Panc1 (cell line): ENCODE data around the gene TCF3. TPM values are rescaled to one million over a fixed set of nuclear protein-coding genes. Genes with fewer than 3 reads are reported as not detected.

Experiments used
- ATAC-seq: fragments of 200-7000 bp; cut with Tn5 transposase; 2 replicates; pipeline ENCODE4 v1.9.1; 2020; ENCODE audit warnings: mild to moderate bottlenecking, moderate library complexity
- BruUV-seq: library from RNA; stranded (reverse); fragments of 400-500 nt; replicated peaks from 2 replicates; lab custom pipeline; 2021; lab: Mats Ljungman, UMichigan
- CTCF ChIA-PET: fragments of 300-600 bp; sonication (Branson Sonifier 250); formaldehyde crosslinking; loops from one replicate; lab custom pipeline; 2022; ENCODE audit warnings: antibody characterized with exemption; lab: Charles Lee
- POLR2A ChIA-PET: fragments of 300-600 bp; sonication (Branson Sonifier 250); formaldehyde crosslinking; loops from one replicate; lab custom pipeline; 2022; ENCODE audit warnings: antibody characterized with exemption; lab: Charles Lee
- DNase-seq: peaks from one replicate; pipeline ENCODE4 v3.0.0-alpha.2; 2010; ENCODE audit warnings: low read depth, low spot score
- H3K27ac ChIP-seq: 2 replicates; pipeline ENCODE4 v1.5.1; 2011; ENCODE audit warnings: mild to moderate bottlenecking, low read length, inconsistent platforms
- H3K27me3 ChIP-seq: fragments of 200-500 bp; sonication (Bioruptor generic); 2 replicates; pipeline ENCODE4 v1.6.0; 2014; ENCODE audit warnings: low read length, inconsistent platforms; ENCODE audit not compliant: control insufficient read depth, insufficient read depth
- H3K36me3 ChIP-seq: fragments of 200-500 bp; sonication (Bioruptor generic); 2 replicates; pipeline ENCODE4 v1.5.1; 2014; ENCODE audit warnings: inconsistent platforms, mild to moderate bottlenecking, low read length, moderate library complexity; ENCODE audit not compliant: control insufficient read depth, insufficient read depth
- H3K4me1 ChIP-seq: 2 replicates; pipeline ENCODE4 v1.5.1; 2011; ENCODE audit warnings: inconsistent platforms, mild to moderate bottlenecking, low read length, moderate library complexity; ENCODE audit not compliant: control insufficient read depth, insufficient read depth
- H3K4me3 ChIP-seq, 2 experiments: 2 replicates each; pipeline ENCODE4 v1.5.1; 2011 to 2012; ENCODE audit warnings: low read depth in 2 of 2, low read length in 2 of 2, mild to moderate bottlenecking in 2 of 2, inconsistent platforms in 1 of 2, moderate library complexity in 1 of 2
- H3K9me3 ChIP-seq: fragments of 200-500 bp; sonication (Bioruptor generic); 2 replicates; pipeline ENCODE4 v1.5.1; 2014; ENCODE audit warnings: low read depth, mild to moderate bottlenecking, inconsistent platforms, low read length, moderate library complexity; ENCODE audit not compliant: control insufficient read depth, insufficient read depth
- CTCF ChIP-seq: fragments of 450-650 bp; IDR thresholded peaks from 2 replicates; pipeline ENCODE4 v1.5.1; 2017; ENCODE audit warnings: mild to moderate bottlenecking
- POLR2AphosphoS5 ChIP-seq: IDR thresholded peaks from 2 replicates; pipeline ENCODE4 v1.6.1; 2012; ENCODE audit warnings: mild to moderate bottlenecking, low read depth, low read length, moderate library complexity
- REST ChIP-seq, 2 experiments: IDR thresholded peaks; 2 replicates each; pipeline ENCODE4 v1.6.1; 2011 to 2012; ENCODE audit warnings: low read depth in 2 of 2, control low read depth in 1 of 2, low read length in 1 of 2, mild to moderate bottlenecking in 1 of 2, moderate library complexity in 1 of 2; ENCODE audit not compliant: insufficient read depth in 1 of 2
- SIN3A ChIP-seq: IDR thresholded peaks from 2 replicates; pipeline ENCODE4 v1.6.1; 2012; ENCODE audit warnings: low read depth, mild to moderate bottlenecking, low read length, moderate library complexity, borderline replicate concordance; ENCODE audit not compliant: insufficient read depth
- TCF7L2 ChIP-seq: IDR thresholded peaks from 2 replicates; pipeline ENCODE4 v1.6.1; 2011; ENCODE audit warnings: mild to moderate bottlenecking, low read depth, low read length, inconsistent platforms
- in situ Hi-C: cut with HindIII; loops from 2 replicates; pipeline ENCODE4 v1.10.0; 2016; ENCODE audit warnings: low sequenced_read_pairs, low pct_unique_long_range_greater_than_20kb
- intact Hi-C: fragments of 100-400 bp; cut with micrococcal nuclease; formaldehyde crosslinking; loops from one replicate; pipeline ENCODE4 v1.10.0; 2022; ENCODE audit not compliant: unreplicated experiment
- total RNA-seq: library from RNA; stranded (reverse); gene quantifications from one replicate; pipeline ENCODE4 v1.2.1, GENCODE V29; 2021; ENCODE audit not compliant: unreplicated experiment

The TCF3 gene
- total RNA-seq, 1 experiment from 2014 or later = 175 TPM

GRCh38 chr19:1598777-1599459, 53.5 kb downstream of the TCF3 start:
- H3K27me3 ChIP-seq = no peaks in the 10 kb centered on the region
- H3K9me3 ChIP-seq = no peaks in the 10 kb centered on the region
- no peak overlapping the region for H3K4me3 ChIP-seq
- peaks cover 5% of the 10 kb centered on the region for H3K4me1 ChIP-seq
- no peak for DNase-seq
- in situ Hi-C loops = no loop called here
- ChIA-PET CTCF (no interaction called here), POLR2A (no interaction called here)
- TF ChIP-seq SIN3A (no peak), REST (IDR thresholded peaks at IDR 0.05; ENCODE audit: insufficient read depth in 1 of 2, low read depth in 2 of 2, low read length in 1 of 2) (no peak), TCF7L2 (no peak), POLR2AphosphoS5 (no peak), CTCF (no peak)
- BruUV-seq = no TSS peak
- no peaks in the 10 kb centered on the region for H3K36me3 ChIP-seq
- H3K27ac ChIP-seq = no peak overlapping the region
- intact Hi-C loops = no loop called here
- ATAC-seq = no peak

- Histone ChIP-seq H3K9me3 (no peaks in the 10 kb centered on the region), H3K27me3 (no peaks in the 10 kb centered on the region), H3K4me1 (peaks cover 11% of the 10 kb centered on the region), H3K27ac (peak overlapping the region; percentile 89), H3K36me3 (peaks cover 3% of the 10 kb centered on the region; the same call in 1 of the 2 replicates), H3K4me3 (peak overlapping the region; percentile 52 to 71)
- POLR2A ChIA-PET = interaction anchor here (0.6 kb wide), 1 partner anchor 32 kb away, joined by 9 read pairs; no protein-coding TSS in a partner anchor
- intact Hi-C loops = no loop called here
- CTCF ChIA-PET = no interaction called here
- BruUV-seq = no TSS peak
- in situ Hi-C loops = no loop called here
- DNase-seq (no peak), ATAC-seq (no peak)
- TF ChIP-seq SIN3A = no peak
- TF ChIP-seq POLR2AphosphoS5 = no peak
- TF ChIP-seq TCF7L2 = no peak
- TF ChIP-seq CTCF = no peak
- TF ChIP-seq REST (IDR thresholded peaks at IDR 0.05; ENCODE audit: insufficient read depth in 1 of 2, low read depth in 2 of 2, low read length in 1 of 2) = no peak
Measured at GRCh38 chr19:1593501-1593772, 59.0 kb downstream of the TCF3 start.
